Measurements from ENCODE around the gene EREG. TPM values are rescaled to one million over a fixed set of nuclear protein-coding genes. Genes with fewer than 3 reads are reported as not detected.

Gene EREG
- 14.3 to 28.3 TPM (median 21.8 TPM) in 5 replicates for total RNA-seq (2022; extraction: Qiagen RNA extraction; ENCODE audit: low read depth)

GRCh38 chr4:74364652-74365491 is at the start of gene EREG:
TSS of gene EREG (plus strand) at chr4:74365145. CDS start at chr4:74365309, 164 bp downstream.

Other genes starting within 250 kb of the EREG start
- gene MTHFD2L, start 207.0 kb upstream of the EREG start, total RNA-seq (2022; extraction: Qiagen RNA extraction; ENCODE audit: low read depth), result 10.1 to 10.6 TPM (median 10.2 TPM) in 5 replicates
- not detected in 5 replicates for gene EPGN, start 56.7 kb upstream of the EREG start, total RNA-seq (2022; extraction: Qiagen RNA extraction; ENCODE audit: low read depth)
- gene AREG, start 80.0 kb downstream of the EREG start, total RNA-seq (2022; extraction: Qiagen RNA extraction; ENCODE audit: low read depth), result 38.9 to 48.1 TPM (median 43.8 TPM) in 5 replicates